Measurements from ENCODE around the gene CALR3. TPM values are rescaled to one million over a fixed set of nuclear protein-coding genes. Genes with fewer than 3 reads are reported as not detected.

CALR3 gene
- total and polyA plus RNA-seq, 10 of the 15 experiments (the other 5 are each of a cell fraction or from before 2014, with no cell fraction given): 0.05 to 0.45 (median 0.12) TPM; not detected in 2

DNA sequence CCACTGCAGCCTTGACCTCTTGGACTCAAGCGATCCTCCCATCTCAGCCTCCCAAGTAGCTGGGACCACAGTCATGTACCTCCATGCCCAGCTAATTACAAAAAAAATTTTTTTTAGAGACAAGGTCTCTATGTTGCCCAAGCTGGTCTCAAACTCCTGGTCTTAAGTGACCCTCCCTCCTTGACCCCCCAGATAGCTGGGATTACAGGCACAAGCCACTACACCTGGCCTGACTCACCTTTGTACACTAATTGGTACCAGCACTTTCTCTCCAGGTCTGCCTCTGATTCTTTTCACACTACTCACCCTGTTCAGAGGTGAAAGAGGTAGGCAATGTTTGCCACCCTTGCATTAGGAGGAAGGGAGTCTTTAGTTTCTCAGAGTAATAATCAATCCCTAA is 18.7 kb downstream of the CALR3 start (continued):
- TF ChIP-seq CEBPZ (IDR thresholded peaks at IDR 0.05; ENCODE audit: low read depth, low read length): no peak

GRCh38 chr19:16476401-16476800 is 19.6 kb downstream of the CALR3 start:
- in situ Hi-C loops (cut with MboI): no loop called here
- H4K20me1 ChIP-seq (ENCODE audit: control insufficient read depth, insufficient read depth): no peaks in the 10 kb centered on the region
- H3K4me1 ChIP-seq (ENCODE audit: control insufficient read depth, insufficient read depth, low read length): no peaks in the 10 kb centered on the region
- H3K79me2 ChIP-seq (ENCODE audit: control insufficient read depth, insufficient read depth, low read length): peaks cover 4% of the 10 kb centered on the region
- POLR2A ChIA-PET: interaction anchor here (1.0 kb wide), 2 partner anchors 9 to 13 kb away, joined by 3 read pairs; no protein-coding TSS in a partner anchor
- H3K4me3 ChIP-seq: no peak overlapping the region
- ATAC-seq: no peak
- H3K9ac ChIP-seq (ENCODE audit: control insufficient read depth, insufficient read depth, low read length): no peak overlapping the region
- no peaks in the 10 kb centered on the region; the same call in 2 of the 3 replicates for H3K9me3 ChIP-seq (replicated peaks; ENCODE audit: control insufficient read depth, insufficient read depth, low read length)
- FAIRE-seq: no peak
- H2AFZ ChIP-seq (ENCODE audit: control insufficient read depth, low read depth, low read length): no peak overlapping the region
- RAD21 ChIA-PET (ENCODE audit: unreplicated experiment): no interaction called here
- CTCF ChIA-PET: no interaction called here
- no peaks in the 10 kb centered on the region for H3K27me3 ChIP-seq (replicated peaks in 1 of 2; ENCODE audit: control insufficient read depth in 2 of 2, insufficient read depth in 2 of 2, low read length in 1 of 2)
- intact Hi-C loops (cut with micrococcal nuclease; ENCODE audit: unreplicated experiment): no loop called here
- no peaks in the 10 kb centered on the region for H3K36me3 ChIP-seq (ENCODE audit: control insufficient read depth in 2 of 2, insufficient read depth in 2 of 2, low read length in 1 of 2)
- SMC1A ChIA-PET (ENCODE audit: uncharacterized antibody, unreplicated experiment): no interaction called here
- no peak for DNase-seq (ENCODE audit: low read depth, low spot score)
- no TSS peak for BruUV-seq (replicated peaks)
- no peak overlapping the region for H3K27ac ChIP-seq (ENCODE audit: control insufficient read depth, insufficient read depth)
- H3K4me2 ChIP-seq (ENCODE audit: control insufficient read depth, insufficient read depth): no peak overlapping the region
- 72% methylated on average over 3 of the region's 3 CpGs for WGBS (ENCODE audit: insufficient coverage, insufficient replicate concordance, low lambda C conversion rate, missing lambda C conversion rate)
- TF ChIP-seq PML (IDR thresholded peaks at IDR 0.05; ENCODE audit: low read length): no peak
- no peak for TF ChIP-seq CEBPB (IDR thresholded peaks at IDR 0.05; ENCODE audit: borderline replicate concordance in 1 of 2, low read depth in 2 of 2, low read length in 2 of 2)
- TF ChIP-seq SMAD1 (IDR thresholded peaks at IDR 0.05; ENCODE audit: low read depth, partially characterized antibody): no peak
- TF ChIP-seq POLR2A (IDR thresholded peaks at IDR 0.05; ENCODE audit: low read depth, low read length): no peak
- no peak for TF ChIP-seq GATAD2B (conservative IDR thresholded peaks at IDR 0.05; ENCODE audit: low read depth)
- TF ChIP-seq, protein P1, sequence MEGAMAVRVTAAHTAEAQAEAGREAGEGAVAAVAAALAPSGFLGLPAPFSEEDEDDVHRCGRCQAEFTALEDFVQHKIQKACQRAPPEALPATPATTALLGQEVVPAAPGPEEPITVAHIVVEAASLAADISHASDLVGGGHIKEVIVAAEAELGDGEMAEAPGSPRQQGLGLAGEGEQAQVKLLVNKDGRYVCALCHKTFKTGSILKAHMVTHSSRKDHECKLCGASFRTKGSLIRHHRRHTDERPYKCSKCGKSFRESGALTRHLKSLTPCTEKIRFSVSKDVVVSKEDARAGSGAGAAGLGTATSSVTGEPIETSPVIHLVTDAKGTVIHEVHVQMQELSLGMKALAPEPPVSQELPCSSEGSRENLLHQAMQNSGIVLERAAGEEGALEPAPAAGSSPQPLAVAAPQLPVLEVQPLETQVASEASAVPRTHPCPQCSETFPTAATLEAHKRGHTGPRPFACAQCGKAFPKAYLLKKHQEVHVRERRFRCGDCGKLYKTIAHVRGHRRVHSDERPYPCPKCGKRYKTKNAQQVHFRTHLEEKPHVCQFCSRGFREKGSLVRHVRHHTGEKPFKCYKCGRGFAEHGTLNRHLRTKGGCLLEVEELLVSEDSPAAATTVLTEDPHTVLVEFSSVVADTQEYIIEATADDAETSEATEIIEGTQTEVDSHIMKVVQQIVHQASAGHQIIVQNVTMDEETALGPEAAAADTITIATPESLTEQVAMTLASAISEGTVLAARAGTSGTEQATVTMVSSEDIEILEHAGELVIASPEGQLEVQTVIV (IDR thresholded peaks at IDR 0.05; ENCODE audit: borderline replicate concordance, partially characterized antibody): no peak
- TF ChIP-seq ATF7 (IDR thresholded peaks at IDR 0.05; ENCODE audit: low read depth): no peak
- no peak for TF ChIP-seq ETV6 (conservative IDR thresholded peaks at IDR 0.05 in 1 of 2, IDR thresholded peaks at IDR 0.05 in 1 of 2; ENCODE audit: borderline replicate concordance in 1 of 2, low read depth in 1 of 2)
- TF ChIP-seq WRNIP1 (IDR thresholded peaks at IDR 0.05; ENCODE audit: borderline replicate concordance, low read depth, low read length): no peak
- no peak for TF ChIP-seq MEF2B (IDR thresholded peaks at IDR 0.05; ENCODE audit: partially characterized antibody, poor library complexity, severe bottlenecking)
- TF ChIP-seq, protein P2, sequence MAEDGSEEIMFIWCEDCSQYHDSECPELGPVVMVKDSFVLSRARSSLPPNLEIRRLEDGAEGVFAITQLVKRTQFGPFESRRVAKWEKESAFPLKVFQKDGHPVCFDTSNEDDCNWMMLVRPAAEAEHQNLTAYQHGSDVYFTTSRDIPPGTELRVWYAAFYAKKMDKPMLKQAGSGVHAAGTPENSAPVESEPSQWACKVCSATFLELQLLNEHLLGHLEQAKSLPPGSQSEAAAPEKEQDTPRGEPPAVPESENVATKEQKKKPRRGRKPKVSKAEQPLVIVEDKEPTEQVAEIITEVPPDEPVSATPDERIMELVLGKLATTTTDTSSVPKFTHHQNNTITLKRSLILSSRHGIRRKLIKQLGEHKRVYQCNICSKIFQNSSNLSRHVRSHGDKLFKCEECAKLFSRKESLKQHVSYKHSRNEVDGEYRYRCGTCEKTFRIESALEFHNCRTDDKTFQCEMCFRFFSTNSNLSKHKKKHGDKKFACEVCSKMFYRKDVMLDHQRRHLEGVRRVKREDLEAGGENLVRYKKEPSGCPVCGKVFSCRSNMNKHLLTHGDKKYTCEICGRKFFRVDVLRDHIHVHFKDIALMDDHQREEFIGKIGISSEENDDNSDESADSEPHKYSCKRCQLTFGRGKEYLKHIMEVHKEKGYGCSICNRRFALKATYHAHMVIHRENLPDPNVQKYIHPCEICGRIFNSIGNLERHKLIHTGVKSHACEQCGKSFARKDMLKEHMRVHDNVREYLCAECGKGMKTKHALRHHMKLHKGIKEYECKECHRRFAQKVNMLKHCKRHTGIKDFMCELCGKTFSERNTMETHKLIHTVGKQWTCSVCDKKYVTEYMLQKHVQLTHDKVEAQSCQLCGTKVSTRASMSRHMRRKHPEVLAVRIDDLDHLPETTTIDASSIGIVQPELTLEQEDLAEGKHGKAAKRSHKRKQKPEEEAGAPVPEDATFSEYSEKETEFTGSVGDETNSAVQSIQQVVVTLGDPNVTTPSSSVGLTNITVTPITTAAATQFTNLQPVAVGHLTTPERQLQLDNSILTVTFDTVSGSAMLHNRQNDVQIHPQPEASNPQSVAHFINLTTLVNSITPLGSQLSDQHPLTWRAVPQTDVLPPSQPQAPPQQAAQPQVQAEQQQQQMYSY (CRISPR knock-in tag; IDR thresholded peaks at IDR 0.05): no peak
- TF ChIP-seq JUND (IDR thresholded peaks at IDR 0.05; ENCODE audit: low read depth, low read length): no peak
- TF ChIP-seq CHD4 (IDR thresholded peaks at IDR 0.05): no peak

All from GM12878 (cell line).